GM23248 (cell line): ENCODE data around the gene ADGRL2. TPM values are rescaled to one million over a fixed set of nuclear protein-coding genes. Genes with fewer than 3 reads are reported as not detected.

Experiments used
- DNase-seq: peaks from one replicate; pipeline ENCODE4 v3.0.0-alpha.2; 2015
- H2AFZ ChIP-seq: fragments of 200-600 bp; sonication (generic); 2 replicates; pipeline ENCODE4 v1.6.1; 2016; ENCODE audit warnings: antibody characterized with exemption
- H3F3A ChIP-seq: fragments of 200-600 bp; sonication (generic); 2 replicates; pipeline ENCODE4 v1.6.1; 2016; ENCODE audit warnings: mild to moderate bottlenecking, antibody characterized with exemption, mixed run types; ENCODE audit not compliant: insufficient read depth
- H3K27ac ChIP-seq: fragments of 200-600 bp; sonication (generic); 2 replicates; pipeline ENCODE4 v1.5.1; 2016; ENCODE audit warnings: mild to moderate bottlenecking
- H3K27me3 ChIP-seq: fragments of 200-600 bp; sonication (generic); replicated peaks from 2 replicates; pipeline ENCODE4 v1.6.1; 2016; ENCODE audit warnings: mild to moderate bottlenecking; ENCODE audit not compliant: insufficient read depth
- H3K36me3 ChIP-seq: fragments of 200-600 bp; sonication (generic); 2 replicates; pipeline ENCODE4 v1.6.1; 2016; ENCODE audit warnings: low read depth, mild to moderate bottlenecking
- H3K4me1 ChIP-seq: fragments of 200-600 bp; sonication (generic); 2 replicates; pipeline ENCODE4 v1.6.1; 2016; ENCODE audit warnings: mild to moderate bottlenecking; ENCODE audit not compliant: insufficient read depth
- H3K4me2 ChIP-seq: fragments of 200-600 bp; sonication (generic); one replicate; pipeline ENCODE4 v1.6.1; 2016; ENCODE audit warnings: mild to moderate bottlenecking; ENCODE audit not compliant: unreplicated experiment
- H3K4me3 ChIP-seq: fragments of 200-600 bp; sonication (generic); 2 replicates; pipeline ENCODE4 v1.5.1; 2016; ENCODE audit warnings: mild to moderate bottlenecking
- H3K79me2 ChIP-seq: fragments of 200-600 bp; sonication (generic); 2 replicates; pipeline ENCODE4 v1.6.1; 2016; ENCODE audit warnings: mild to moderate bottlenecking; ENCODE audit not compliant: insufficient read depth
- H3K9ac ChIP-seq: fragments of 200-600 bp; sonication (generic); 2 replicates; pipeline ENCODE4 v1.6.1; 2016; ENCODE audit warnings: mild to moderate bottlenecking
- H3K9me2 ChIP-seq: fragments of 200-600 bp; sonication (generic); 2 replicates; pipeline ENCODE4 v1.6.1; 2016; ENCODE audit warnings: mixed run types, mild to moderate bottlenecking, moderate library complexity; ENCODE audit not compliant: insufficient read depth
- H3K9me3 ChIP-seq: fragments of 200-600 bp; sonication (generic); one replicate; pipeline ENCODE4 v1.6.1; 2017; ENCODE audit warnings: low read depth
- H4K20me1 ChIP-seq: fragments of 200-600 bp; sonication (generic); 2 replicates; pipeline ENCODE4 v1.6.0; 2016; ENCODE audit not compliant: insufficient read depth
- EZH2 ChIP-seq: fragments of 200-600 bp; sonication (generic); IDR thresholded peaks from 2 replicates; pipeline ENCODE4 v1.6.1; 2018; ENCODE audit warnings: antibody characterized with exemption, mild to moderate bottlenecking; ENCODE audit not compliant: insufficient read depth, poor library complexity, severe bottlenecking
- EZH2phosphoT487 ChIP-seq: fragments of 200-600 bp; sonication (generic); IDR thresholded peaks from 2 replicates; pipeline ENCODE4 v1.6.1; 2018; ENCODE audit warnings: antibody characterized with exemption, moderate library complexity, mild to moderate bottlenecking, low read depth; ENCODE audit not compliant: insufficient read depth
- WGBS, 2 experiments: methylation state at CpG; one replicate each; pipeline ENCODE4 v1.1.6; 2015 to 2017; ENCODE audit warnings: low lambda C conversion rate in 2 of 2, low coverage in 1 of 2; ENCODE audit errors: missing lambda C conversion rate in 2 of 2; 5-methylcytosine and 5-hydroxymethylcytosine counted together
- in situ Hi-C: fragments of 300-500 bp; cut with MboI; formaldehyde crosslinking; loops from 2 replicates; pipeline ENCODE4 v1.15.0; 2020
- polyA plus RNA-seq: library from polyadenylated mRNA; unstranded; fragments of >200 nt; fragmentation: Nextera tagmentation; extraction: Ambion mirVana; gene quantifications from 2 replicates; pipeline ENCODE4 v1.2.1, GENCODE V29; 2016
- total RNA-seq: library from RNA; depleted of rRNA; stranded (reverse); fragments of >200 nt; shearing (Covaris generic); gene quantifications from 2 replicates; pipeline ENCODE4 v1.2.3, GENCODE V29; 2014

The ADGRL2 gene
- total and polyA plus RNA-seq, 2 experiments from 2014 or later = 12.3 to 41.6 TPM

DNA sequence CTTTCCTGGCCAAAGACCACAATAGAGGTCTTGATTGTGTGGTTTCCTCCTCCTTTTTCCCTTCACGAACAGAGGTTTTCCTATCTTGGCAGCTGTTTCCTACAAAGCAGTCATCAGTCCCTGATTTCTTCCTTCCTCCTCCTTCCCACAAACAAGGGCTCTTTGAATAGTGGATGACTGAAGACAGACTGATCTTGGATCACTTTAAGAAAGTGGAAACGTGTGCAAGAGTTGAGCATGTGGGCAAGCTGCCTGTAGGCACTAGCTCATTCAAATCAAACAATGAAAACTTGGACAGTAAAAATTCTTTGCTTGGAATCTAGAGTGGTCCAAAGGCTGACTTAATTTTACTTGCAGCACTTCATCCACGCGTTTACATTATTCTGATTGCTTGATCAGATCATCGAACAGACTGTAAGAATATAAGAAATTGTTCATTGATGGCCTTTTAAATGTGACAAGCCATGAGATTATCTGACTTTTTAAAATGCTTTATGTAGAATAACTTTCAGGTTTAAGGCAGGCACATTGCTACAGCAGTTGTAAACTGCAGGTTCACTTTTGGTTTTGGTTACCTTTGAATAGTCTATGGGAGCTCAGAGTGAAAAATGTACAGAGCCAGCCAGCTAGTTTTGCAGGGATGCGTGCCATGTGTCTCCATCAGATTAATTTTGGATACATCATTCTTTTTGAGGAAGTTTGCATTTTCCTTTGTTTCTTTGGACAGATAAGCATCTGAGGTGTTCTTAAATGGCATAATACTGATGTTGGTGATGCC is 34.4 kb downstream of the ADGRL2 start:
- 24 to 36% methylated on average over 6 of the region's 6 CpGs for WGBS, 2 experiments
- 0 out of 2 replicates have a peak, but pooled peaks cover 7% of the 10 kb centered on the region for H4K20me1 ChIP-seq
- H3K4me1 ChIP-seq = peaks cover 35% of the 10 kb centered on the region
- H3K79me2 ChIP-seq = peaks cover 63% of the 10 kb centered on the region
- H3K9ac ChIP-seq = no peak overlapping the region
- in situ Hi-C loops = no loop called here
- H3K9me3 ChIP-seq = no peaks in the 10 kb centered on the region
- no peaks in the 10 kb centered on the region for H3K9me2 ChIP-seq
- no peak overlapping the region for H2AFZ ChIP-seq
- H3K4me2 ChIP-seq = peak overlapping the region; percentile 3
- H3K4me3 ChIP-seq = no peak overlapping the region
- no peaks in the 10 kb centered on the region for H3K36me3 ChIP-seq
- peak; percentile 60 for DNase-seq
- 0 out of 2 replicates have a peak, but pooled peaks cover 3% of the 10 kb centered on the region for H3F3A ChIP-seq
- no peak overlapping the region for H3K27ac ChIP-seq
- TF ChIP-seq EZH2 = no peak
- H3K27me3 ChIP-seq = no peaks in the 10 kb centered on the region

DNA sequence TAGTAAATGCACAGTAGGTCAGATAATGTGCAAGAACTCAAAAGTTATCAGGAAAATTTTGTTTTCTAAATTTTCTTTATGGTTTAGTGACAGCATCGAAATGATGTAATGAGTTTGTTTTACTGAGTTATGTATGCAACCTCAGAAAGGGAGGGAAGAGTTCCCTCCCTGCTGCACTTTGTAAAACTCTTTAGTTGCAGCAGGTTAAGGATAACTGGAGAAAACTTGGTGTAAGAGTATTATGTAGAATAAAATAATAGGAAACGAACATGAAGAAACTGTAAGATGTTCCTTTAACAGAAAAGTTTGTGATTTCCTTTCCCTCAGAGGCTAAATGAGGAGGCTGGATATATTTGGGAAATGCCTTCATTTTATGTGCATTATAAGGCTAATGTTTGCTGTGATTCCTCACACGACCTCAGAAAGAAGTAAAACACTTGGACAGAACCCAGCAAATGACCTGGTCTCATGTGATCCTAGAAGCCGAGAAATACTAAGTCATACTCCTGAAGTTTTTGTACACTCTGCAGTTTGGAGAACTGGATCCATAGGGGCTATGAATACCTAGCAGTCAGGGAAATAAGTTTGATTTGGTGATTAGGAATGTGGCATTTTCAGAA is 35.4 kb downstream of the ADGRL2 start:
- 0 out of 2 replicates have a peak, but pooled peaks cover 7% of the 10 kb centered on the region for H4K20me1 ChIP-seq
- no peaks in the 10 kb centered on the region for H3K9me2 ChIP-seq
- no peak overlapping the region for H3K4me2 ChIP-seq
- no peak overlapping the region for H3K4me3 ChIP-seq
- no peak for DNase-seq
- H3K27ac ChIP-seq = no peak overlapping the region
- TF ChIP-seq EZH2phosphoT487 (no peak), EZH2 (no peak)
- peaks cover 56% of the 10 kb centered on the region for H3K79me2 ChIP-seq
- no peak overlapping the region for H2AFZ ChIP-seq
- H3K4me1 ChIP-seq = peaks cover 35% of the 10 kb centered on the region
- 0 out of 2 replicates have a peak, but pooled peaks cover 3% of the 10 kb centered on the region for H3F3A ChIP-seq
- no peak overlapping the region for H3K9ac ChIP-seq
- in situ Hi-C loops = no loop called here
- WGBS, 2 experiments = 67 to 69% methylated on average over 4 of the region's 4 CpGs
- H3K27me3 ChIP-seq = no peaks in the 10 kb centered on the region
- no peaks in the 10 kb centered on the region for H3K9me3 ChIP-seq
- H3K36me3 ChIP-seq = no peaks in the 10 kb centered on the region

DNA sequence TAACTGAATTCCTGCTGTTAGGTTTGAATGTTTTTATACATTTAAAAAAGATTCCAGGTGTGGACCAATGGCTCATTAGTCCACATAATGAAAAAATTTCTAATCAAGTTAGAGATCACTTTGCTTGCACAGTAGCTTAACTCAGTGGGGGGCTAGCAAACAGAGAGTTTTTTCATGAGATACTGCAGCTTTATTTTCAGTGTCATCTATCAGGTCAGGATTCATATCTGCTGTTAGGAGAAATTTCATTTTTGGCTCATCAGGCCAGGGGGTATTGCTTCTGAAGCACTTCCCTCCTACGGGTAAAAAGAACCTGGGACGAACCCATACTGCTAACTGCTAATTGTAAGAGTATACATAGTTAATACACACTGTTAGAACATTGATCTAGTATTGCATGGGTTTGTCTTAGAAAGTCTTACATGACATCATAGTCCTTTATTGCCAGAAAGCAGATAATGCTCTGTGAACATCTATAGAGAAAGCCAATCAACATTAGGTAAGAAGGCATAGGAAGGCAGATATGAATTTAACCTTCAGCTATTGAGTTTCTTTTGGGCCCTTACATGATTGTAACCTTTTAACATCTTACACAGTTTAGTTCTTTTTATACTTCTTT is 38.0 kb downstream of the ADGRL2 start:
- Histone ChIP-seq H3K9me3 (no peaks in the 10 kb centered on the region), H3K36me3 (no peaks in the 10 kb centered on the region), H3K9me2 (no peaks in the 10 kb centered on the region), H4K20me1 (no peaks in the 10 kb centered on the region), H3K9ac (no peak overlapping the region), H3K27ac (no peak overlapping the region), H3K4me3 (no peak overlapping the region), H2AFZ (no peak overlapping the region), H3K27me3 (no peaks in the 10 kb centered on the region), H3K79me2 (peaks cover 39% of the 10 kb centered on the region), H3K4me2 (no peak overlapping the region), H3K4me1 (peaks cover 18% of the 10 kb centered on the region), H3F3A (no peaks in the 10 kb centered on the region)
- 84 to 95% methylated on average over 2 of the region's 2 CpGs for WGBS, 2 experiments
- in situ Hi-C loops = no loop called here
- TF ChIP-seq EZH2 (no peak), EZH2phosphoT487 (no peak)
- no peak for DNase-seq

DNA sequence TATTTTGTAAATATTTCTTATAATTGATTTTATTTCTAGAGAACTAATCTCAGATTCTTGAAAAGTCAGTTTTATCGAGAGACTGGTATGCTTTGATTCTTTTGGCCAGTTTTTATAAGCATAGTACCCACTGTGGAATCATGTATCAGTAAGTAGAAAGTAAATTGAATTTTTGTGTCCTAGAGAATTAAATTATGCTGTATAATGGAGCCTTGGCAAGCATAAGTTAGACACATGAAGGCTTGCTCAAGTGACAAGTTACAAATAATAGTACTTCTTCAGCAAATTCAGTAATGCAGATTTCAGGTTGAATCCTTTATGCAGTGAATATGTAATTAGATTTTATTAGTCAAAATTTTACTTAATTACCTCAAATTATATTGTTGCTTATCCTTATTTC is 40.1 kb downstream of the ADGRL2 start:
- no peak overlapping the region for H3K9ac ChIP-seq
- H3K4me1 ChIP-seq = no peaks in the 10 kb centered on the region
- H3K79me2 ChIP-seq = peaks cover 19% of the 10 kb centered on the region
- no peak overlapping the region for H2AFZ ChIP-seq
- in situ Hi-C loops = no loop called here
- no peaks in the 10 kb centered on the region for H3K9me3 ChIP-seq
- no peaks in the 10 kb centered on the region for H3K36me3 ChIP-seq
- no peaks in the 10 kb centered on the region for H3K9me2 ChIP-seq
- no peak overlapping the region for H3K27ac ChIP-seq
- no peaks in the 10 kb centered on the region for H4K20me1 ChIP-seq
- no peak for DNase-seq
- H3K4me3 ChIP-seq = no peak overlapping the region
- H3K4me2 ChIP-seq = no peak overlapping the region
- TF ChIP-seq EZH2 (no peak), EZH2phosphoT487 (no peak)
- H3K27me3 ChIP-seq = no peaks in the 10 kb centered on the region
- WGBS, 2 experiments = 34 to 45% methylated on average over 1 of the region's 1 CpG
- H3F3A ChIP-seq = no peaks in the 10 kb centered on the region
